ENCODE results near the gene SYNGAP1. TPM values are rescaled to one million over a fixed set of nuclear protein-coding genes. Genes with fewer than 3 reads are reported as not detected.

Gene SYNGAP1
- total RNA-seq, 1 experiment from 2014 or later = 77.6 TPM

- intact Hi-C loops (cut with micrococcal nuclease; ENCODE audit: unreplicated experiment) = loop anchor here (10.0 kb wide), 2 partner anchors 154 to 446 kb away; no protein-coding TSS in a partner anchor
- no peak overlapping the region for H3K4me3 ChIP-seq (ENCODE audit: low read depth, low read length, poor library complexity, severe bottlenecking)
- DNase-seq (ENCODE audit: low spot score) = no peak
Measured at GRCh38 chr6:33421344-33421643, 1.4 kb downstream of the SYNGAP1 start.

GRCh38 chr6:33423777-33424176, 3.9 kb downstream of the SYNGAP1 start:
- no peaks in the 10 kb centered on the region for H3K9me3 ChIP-seq (ENCODE audit: low read depth, low read length, poor library complexity, severe bottlenecking)
- no peak for DNase-seq (ENCODE audit: low spot score)
- ChIA-PET CTCF (no interaction called here), POLR2A (ENCODE audit: low non-redundant PET) (no interaction called here)
- H3K4me1 ChIP-seq (ENCODE audit: insufficient read depth, low read length, poor library complexity, severe bottlenecking) = peaks cover 35% of the 10 kb centered on the region
- H3K27ac ChIP-seq (ENCODE audit: low read depth, low read length, poor library complexity, severe bottlenecking) = no peak overlapping the region
- BruUV-seq (replicated peaks) = no TSS peak
- peaks cover 4% of the 10 kb centered on the region for H3K36me3 ChIP-seq (ENCODE audit: insufficient read depth, low read length, poor library complexity, severe bottlenecking)
- TF ChIP-seq CTCF (conservative IDR thresholded peaks at IDR 0.05; ENCODE audit: low read depth, low read length) (no peak), EZH2 (IDR thresholded peaks at IDR 0.05; ENCODE audit: borderline replicate concordance, low read depth, low read length, poor library complexity, severe bottlenecking) (no peak)
- H3K27me3 ChIP-seq (replicated peaks; ENCODE audit: insufficient read depth, low read depth, low read length, poor library complexity) = no peaks in the 10 kb centered on the region
- no peak overlapping the region for H3K4me3 ChIP-seq (ENCODE audit: low read depth, low read length, poor library complexity, severe bottlenecking)
- intact Hi-C loops (cut with micrococcal nuclease; ENCODE audit: unreplicated experiment) = loop anchor here (10.0 kb wide), 2 partner anchors 151 to 449 kb away; no protein-coding TSS in a partner anchor

More at GRCh38 chr6:33421344-33421643, 1.4 kb downstream of the SYNGAP1 start:
- no TSS peak for BruUV-seq (replicated peaks)
- no peaks in the 10 kb centered on the region for H3K27me3 ChIP-seq (replicated peaks; ENCODE audit: insufficient read depth, low read depth, low read length, poor library complexity)
- ChIA-PET POLR2A (ENCODE audit: low non-redundant PET) (no interaction called here), CTCF (no interaction called here)
- TF ChIP-seq CTCF (conservative IDR thresholded peaks at IDR 0.05; ENCODE audit: low read depth, low read length) = no peak
- no peak for TF ChIP-seq EZH2 (IDR thresholded peaks at IDR 0.05; ENCODE audit: borderline replicate concordance, low read depth, low read length, poor library complexity, severe bottlenecking)
- peaks cover 12% of the 10 kb centered on the region for H3K36me3 ChIP-seq (ENCODE audit: insufficient read depth, low read length, poor library complexity, severe bottlenecking)
- no peaks in the 10 kb centered on the region for H3K9me3 ChIP-seq (ENCODE audit: low read depth, low read length, poor library complexity, severe bottlenecking)
- no peak overlapping the region for H3K27ac ChIP-seq (ENCODE audit: low read depth, low read length, poor library complexity, severe bottlenecking)
- peaks cover 36% of the 10 kb centered on the region for H3K4me1 ChIP-seq (ENCODE audit: insufficient read depth, low read length, poor library complexity, severe bottlenecking)

- H3K9me3 ChIP-seq (ENCODE audit: low read depth, low read length, poor library complexity, severe bottlenecking) = no peaks in the 10 kb centered on the region
- TSS peak; percentile 95 for BruUV-seq (replicated peaks)
- TF ChIP-seq EZH2 (IDR thresholded peaks at IDR 0.05; ENCODE audit: borderline replicate concordance, low read depth, low read length, poor library complexity, severe bottlenecking) (no peak), CTCF (conservative IDR thresholded peaks at IDR 0.05; ENCODE audit: low read depth, low read length) (no peak)
- no peaks in the 10 kb centered on the region for H3K27me3 ChIP-seq (replicated peaks; ENCODE audit: insufficient read depth, low read depth, low read length, poor library complexity)
- H3K36me3 ChIP-seq (ENCODE audit: insufficient read depth, low read length, poor library complexity, severe bottlenecking) = peaks cover 4% of the 10 kb centered on the region
- CTCF ChIA-PET = interaction anchor here (1.0 kb wide), 2 partner anchors 34 to 176 kb away, joined by 3 to 5 read pairs; no protein-coding TSS in a partner anchor
- peak overlapping the region; percentile 90 for H3K27ac ChIP-seq (ENCODE audit: low read depth, low read length, poor library complexity, severe bottlenecking)
- intact Hi-C loops (cut with micrococcal nuclease; ENCODE audit: unreplicated experiment) = loop anchor here (5.0 to 10.0 kb wide), 3 partner anchors 128 to 450 kb away; partner anchors contain the start of gene RGL2
- POLR2A ChIA-PET (ENCODE audit: low non-redundant PET) = no interaction called here
- peak overlapping the region; percentile 59 for H3K4me3 ChIP-seq (ENCODE audit: low read depth, low read length, poor library complexity, severe bottlenecking)
- peaks cover 37% of the 10 kb centered on the region for H3K4me1 ChIP-seq (ENCODE audit: insufficient read depth, low read length, poor library complexity, severe bottlenecking)
- DNase-seq (ENCODE audit: low spot score) = no peak
Measured at GRCh38 chr6:33424855-33425667, 5.2 kb downstream of the SYNGAP1 start.

All from A673 (cell line).